GM20000 (cell line): ENCODE measurements around the gene COL5A2.

Experiments used
- DNase-seq: peaks from one replicate; pipeline ENCODE4 v3.0.0; 2012; ENCODE audit warnings: low spot score
- CTCF ChIP-seq: IDR thresholded peaks from 2 replicates; pipeline ENCODE4 v1.5.1; 2012; ENCODE audit warnings: mild to moderate bottlenecking, control low read depth; ENCODE audit errors: extremely low read depth, missing control alignments

The COL5A2 gene

GRCh38 chr2:189045836-189046235, 133.7 kb downstream of the COL5A2 start:
- DNase-seq: no peak
- TF ChIP-seq CTCF: no peak

GRCh38 chr2:189037518-189037917, 142.0 kb downstream of the COL5A2 start:
- TF ChIP-seq CTCF: no peak
- no peak for DNase-seq

GRCh38 chr2:189024901-189025618, 154.5 kb downstream of the COL5A2 start:
- peak; percentile 15 for TF ChIP-seq CTCF
- no peak for DNase-seq

- DNase-seq: no peak
- TF ChIP-seq CTCF: no peak
Observed at GRCh38 chr2:189022492-189022891, 157.1 kb downstream of the COL5A2 start.

GRCh38 chr2:189022053-189022481, 157.5 kb downstream of the COL5A2 start:
- DNase-seq: no peak
- no peak for TF ChIP-seq CTCF

- TF ChIP-seq CTCF: no peak
- no peak for DNase-seq
Observed at GRCh38 chr2:189020179-189020578, 159.4 kb downstream of the COL5A2 start.

- no peak for TF ChIP-seq CTCF
- DNase-seq: no peak
Observed at GRCh38 chr2:189018631-189019030, 160.9 kb downstream of the COL5A2 start.
